Natural killer cell (primary cell): Measurements from ENCODE around the gene VPS37D. TPM values are rescaled to one million over a fixed set of nuclear protein-coding genes. Genes with fewer than 3 reads are reported as not detected.

Experiments
- ATAC-seq, 3 donors: fragments of 150-1000 bp in 2 of 3; fragments of 200-7000 bp in 1 of 3; cut with Tn5 transposase; 1 replicate in 1 of 3; 2 replicates in 2 of 3; pipeline ENCODE4 v1.10.0; 2021; ENCODE audit warnings: mild to moderate bottlenecking in 2 of 3, moderate library complexity in 2 of 3
- DNase-seq, 2 donors: peaks; one replicate each; pipeline versions ENCODE4 v3.0.0 to v3.0.0-alpha.2; 2013 to 2021; ENCODE audit warnings: mixed read lengths in 1 of 2
- H3K27ac ChIP-seq: one replicate; pipeline ENCODE4 v1.5.1; 2013; ENCODE audit warnings: mild to moderate bottlenecking, low read length
- H3K27me3 ChIP-seq: one replicate; pipeline ENCODE4 v1.6.1; 2013; ENCODE audit warnings: low read length; ENCODE audit not compliant: control insufficient read depth, insufficient read depth
- H3K36me3 ChIP-seq: one replicate; pipeline ENCODE4 v1.6.1; 2013; ENCODE audit warnings: low read length; ENCODE audit not compliant: control insufficient read depth, insufficient read depth
- H3K4me1 ChIP-seq: one replicate; pipeline ENCODE4 v1.6.1; 2013; ENCODE audit warnings: low read length; ENCODE audit not compliant: control insufficient read depth, insufficient read depth
- H3K4me3 ChIP-seq: one replicate; pipeline ENCODE4 v1.5.1; 2013; ENCODE audit warnings: low read length
- H3K9me3 ChIP-seq: one replicate; pipeline ENCODE4 v1.6.1; 2013; ENCODE audit warnings: low read length; ENCODE audit not compliant: control insufficient read depth, insufficient read depth
- H3K27ac Mint-ChIP-seq, 2 donors: one replicate each; pipeline ENCODE4 v1.8.0; 2022; ENCODE audit warnings: mild to moderate bottlenecking in 2 of 2, mixed read lengths in 2 of 2, moderate library complexity in 1 of 2
- H3K27me3 Mint-ChIP-seq, 2 donors: one replicate each; pipeline ENCODE4 v1.8.0; 2022; ENCODE audit warnings: low read depth in 2 of 2, mixed read lengths in 2 of 2
- H3K36me3 Mint-ChIP-seq: one replicate; pipeline ENCODE4 v1.8.0; 2022; ENCODE audit warnings: mixed read lengths
- H3K4me1 Mint-ChIP-seq, 2 donors: one replicate each; pipeline ENCODE4 v1.8.0; 2022; ENCODE audit warnings: mixed read lengths in 2 of 2
- H3K4me3 Mint-ChIP-seq: one replicate; pipeline ENCODE4 v1.8.0; 2022; ENCODE audit warnings: mild to moderate bottlenecking, moderate library complexity, mixed read lengths
- H3K9me3 Mint-ChIP-seq, 2 donors: one replicate each; pipeline ENCODE4 v1.8.0; 2022; ENCODE audit warnings: mixed read lengths in 2 of 2
- WGBS: methylation state at CpG from one replicate; pipeline ENCODE4 v1.1.7; 2013; ENCODE audit warnings: missing lambda C conversion rate; ENCODE audit not compliant: insufficient coverage; 5-methylcytosine and 5-hydroxymethylcytosine counted together
- intact Hi-C: fragments of 100-400 bp; cut with micrococcal nuclease; formaldehyde crosslinking; loops from one replicate; pipeline ENCODE4 v1.14.2; 2022
- total RNA-seq, 4 donors: library from RNA; stranded (reverse); fragments of 120-200 nt in 1 of 4; gene quantifications; one replicate each; pipeline versions ENCODE4 v1.2.3 to v1.2.4, GENCODE V29; 2013 to 2022
- TF ChIP-seq, protein P1 (sequence below): fragments of 200-600 bp; IDR thresholded peaks from one replicate; pipeline ENCODE4 v1.8.0; 2022; ENCODE audit warnings: antibody characterized with exemption

Gene VPS37D
- total RNA-seq, 3 donors from 2014 or later (not counting 1 experiment from before 2014, with no cell fraction given): 0.40 to 0.83 (median 0.48) TPM

DNA sequence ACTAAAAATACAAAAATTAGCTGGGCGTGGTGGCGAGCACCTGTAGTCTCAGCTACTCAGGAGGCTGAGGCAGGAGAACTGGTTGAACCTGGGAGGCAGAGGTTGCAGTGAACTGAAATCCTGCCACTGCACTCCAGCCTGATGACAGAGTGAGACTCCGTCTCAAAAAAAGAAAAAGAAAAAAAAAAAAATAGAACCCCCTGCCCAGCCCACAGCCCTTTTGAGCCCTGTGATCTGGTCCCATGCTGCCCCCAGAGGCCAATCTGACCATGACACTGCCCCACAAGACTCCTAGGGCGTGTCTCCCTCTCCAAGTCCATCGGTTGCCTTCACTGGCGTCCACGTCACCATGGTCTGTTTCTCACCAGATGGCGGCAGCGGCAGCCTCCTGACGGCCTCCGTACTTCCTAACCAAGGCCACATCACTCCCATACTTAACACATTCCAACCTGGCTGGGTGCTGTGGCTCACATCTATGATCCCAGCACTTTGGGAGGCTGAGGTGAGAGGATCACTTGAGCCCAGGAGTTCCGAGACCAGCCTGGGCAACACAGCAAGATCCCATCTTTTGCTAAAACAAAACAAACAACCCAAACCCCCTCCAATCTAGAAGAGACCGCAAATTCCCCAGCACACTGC is 33.8 kb downstream of the VPS37D start:
- H3K27ac Mint-ChIP-seq: no peak overlapping the region
- intact Hi-C loops: no loop called here
- no peaks in the 10 kb centered on the region for H3K36me3 Mint-ChIP-seq
- ATAC-seq: peak; percentile 40 to 59 (median 58)
- TF ChIP-seq, protein P1, sequence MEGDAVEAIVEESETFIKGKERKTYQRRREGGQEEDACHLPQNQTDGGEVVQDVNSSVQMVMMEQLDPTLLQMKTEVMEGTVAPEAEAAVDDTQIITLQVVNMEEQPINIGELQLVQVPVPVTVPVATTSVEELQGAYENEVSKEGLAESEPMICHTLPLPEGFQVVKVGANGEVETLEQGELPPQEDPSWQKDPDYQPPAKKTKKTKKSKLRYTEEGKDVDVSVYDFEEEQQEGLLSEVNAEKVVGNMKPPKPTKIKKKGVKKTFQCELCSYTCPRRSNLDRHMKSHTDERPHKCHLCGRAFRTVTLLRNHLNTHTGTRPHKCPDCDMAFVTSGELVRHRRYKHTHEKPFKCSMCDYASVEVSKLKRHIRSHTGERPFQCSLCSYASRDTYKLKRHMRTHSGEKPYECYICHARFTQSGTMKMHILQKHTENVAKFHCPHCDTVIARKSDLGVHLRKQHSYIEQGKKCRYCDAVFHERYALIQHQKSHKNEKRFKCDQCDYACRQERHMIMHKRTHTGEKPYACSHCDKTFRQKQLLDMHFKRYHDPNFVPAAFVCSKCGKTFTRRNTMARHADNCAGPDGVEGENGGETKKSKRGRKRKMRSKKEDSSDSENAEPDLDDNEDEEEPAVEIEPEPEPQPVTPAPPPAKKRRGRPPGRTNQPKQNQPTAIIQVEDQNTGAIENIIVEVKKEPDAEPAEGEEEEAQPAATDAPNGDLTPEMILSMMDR: peak; percentile 47
- Histone ChIP-seq H3K36me3 (peaks cover 25% of the 10 kb centered on the region), H3K27ac (no peak overlapping the region), H3K4me3 (no peak overlapping the region), H3K4me1 (peaks cover 5% of the 10 kb centered on the region), H3K27me3 (no peaks in the 10 kb centered on the region), H3K9me3 (no peaks in the 10 kb centered on the region)
- no peaks in the 10 kb centered on the region for H3K27me3 Mint-ChIP-seq
- WGBS: 72% methylated on average over 13 of the region's 13 CpGs
- peaks cover 8 to 15% of the 10 kb centered on the region in 2 donors for H3K4me1 Mint-ChIP-seq
- no peaks in the 10 kb centered on the region for H3K9me3 Mint-ChIP-seq
- no peak overlapping the region for H3K4me3 Mint-ChIP-seq
- DNase-seq: peak in 1 of 2 donors; percentile 56

DNA sequence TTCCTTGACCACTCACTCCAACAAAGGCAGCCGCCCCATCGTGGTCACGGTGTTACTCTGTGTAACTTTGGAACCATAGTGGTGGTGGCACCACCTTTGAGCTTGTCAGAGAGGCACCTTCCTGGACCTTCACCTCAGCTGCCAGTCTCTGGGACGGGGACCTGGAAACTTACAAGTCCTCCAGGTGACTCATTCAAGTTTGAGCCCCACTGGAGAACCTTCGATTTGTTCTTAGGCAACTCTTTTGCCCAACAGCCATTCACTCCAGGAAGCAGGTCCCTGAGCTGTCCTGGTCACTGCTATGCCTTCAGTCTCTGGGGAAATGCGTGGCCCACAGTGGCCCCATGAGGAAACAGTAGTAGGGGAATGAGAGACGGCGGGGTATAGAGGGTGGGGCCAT is 34.6 kb downstream of the VPS37D start:
- Mint-ChIP-seq H3K4me1 (peaks cover 8 to 22% of the 10 kb centered on the region in 2 donors), H3K27me3 (no peaks in the 10 kb centered on the region), H3K4me3 (no peak overlapping the region), H3K9me3 (no peaks in the 10 kb centered on the region), H3K36me3 (no peaks in the 10 kb centered on the region), H3K27ac (peak overlapping the region in 1 of 2 donors; percentile 61)
- Histone ChIP-seq H3K27ac (no peak overlapping the region), H3K4me3 (no peak overlapping the region), H3K4me1 (peaks cover 11% of the 10 kb centered on the region), H3K36me3 (peaks cover 18% of the 10 kb centered on the region), H3K27me3 (no peaks in the 10 kb centered on the region), H3K9me3 (no peaks in the 10 kb centered on the region)
- TF ChIP-seq, protein P1: no peak
- WGBS: 80% methylated on average over 8 of the region's 8 CpGs
- intact Hi-C loops: no loop called here
- ATAC-seq (no peak), DNase-seq (no peak)

DNA sequence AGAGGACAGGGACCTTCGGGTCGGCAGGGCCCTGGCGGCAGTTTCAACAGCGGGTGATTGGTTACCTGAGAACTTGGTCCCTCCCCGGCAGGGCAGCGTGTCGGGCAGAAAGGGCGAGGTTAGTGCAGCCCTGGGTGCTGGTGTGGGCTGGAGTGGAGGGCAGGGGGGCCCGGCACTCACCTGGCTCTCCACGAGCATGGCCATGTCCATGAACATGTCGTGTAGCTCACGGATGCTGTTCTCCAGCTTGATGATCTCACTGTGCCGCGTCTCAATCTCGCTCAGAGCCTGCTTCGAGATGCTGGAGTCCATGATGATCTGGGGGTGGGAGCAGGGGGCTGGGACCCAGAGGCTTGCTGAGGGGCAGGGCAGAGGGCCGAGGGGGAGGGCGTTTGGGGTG is 35.0 kb downstream of the VPS37D start:
- Histone ChIP-seq H3K9me3 (no peaks in the 10 kb centered on the region), H3K36me3 (peaks cover 14% of the 10 kb centered on the region), H3K27ac (no peak overlapping the region), H3K4me1 (peaks cover 14% of the 10 kb centered on the region), H3K4me3 (no peak overlapping the region), H3K27me3 (no peaks in the 10 kb centered on the region)
- H3K27ac Mint-ChIP-seq: peak overlapping the region in 1 of 2 donors; percentile 61
- no peak for ATAC-seq
- H3K36me3 Mint-ChIP-seq: no peaks in the 10 kb centered on the region
- H3K4me1 Mint-ChIP-seq: peaks cover 8 to 25% of the 10 kb centered on the region in 2 donors
- WGBS: 88% methylated on average over 18 of the region's 18 CpGs
- intact Hi-C loops: no loop called here
- no peak overlapping the region for H3K4me3 Mint-ChIP-seq
- H3K9me3 Mint-ChIP-seq: no peaks in the 10 kb centered on the region
- DNase-seq: no peak
- H3K27me3 Mint-ChIP-seq: no peaks in the 10 kb centered on the region
- TF ChIP-seq, protein P1: no peak

DNA sequence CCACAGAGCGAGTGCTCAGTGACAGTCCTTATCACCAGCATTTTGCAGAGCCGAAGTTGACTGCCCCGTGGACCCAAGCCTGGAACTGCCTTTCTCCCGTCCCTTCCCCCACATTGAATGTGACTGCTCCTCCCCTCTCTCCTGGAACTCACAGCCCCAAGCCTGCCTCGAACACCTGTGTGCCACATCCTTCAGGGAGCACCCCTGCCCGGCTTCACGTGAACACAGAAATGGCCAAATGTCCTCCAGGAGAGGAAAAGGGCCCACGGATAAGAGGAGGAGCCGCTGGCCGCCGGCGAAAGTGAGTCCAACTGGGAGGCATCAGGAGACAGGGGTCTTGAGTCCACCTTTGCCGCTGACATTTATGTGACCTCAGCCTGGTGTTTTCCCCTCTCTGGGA is 35.6 kb downstream of the VPS37D start:
- DNase-seq: no peak
- H3K4me3 ChIP-seq: no peak overlapping the region
- WGBS: 72% methylated on average over 13 of the region's 13 CpGs
- Mint-ChIP-seq H3K4me3 (no peak overlapping the region), H3K4me1 (peaks cover 8 to 25% of the 10 kb centered on the region in 2 donors), H3K36me3 (no peaks in the 10 kb centered on the region), H3K27me3 (no peaks in the 10 kb centered on the region), H3K27ac (no peak overlapping the region), H3K9me3 (no peaks in the 10 kb centered on the region)
- TF ChIP-seq, protein P1: no peak
- ATAC-seq: no peak
- no peaks in the 10 kb centered on the region for H3K27me3 ChIP-seq
- intact Hi-C loops: no loop called here
- H3K36me3 ChIP-seq: peaks cover 8% of the 10 kb centered on the region
- H3K4me1 ChIP-seq: peaks cover 14% of the 10 kb centered on the region
- H3K9me3 ChIP-seq: no peaks in the 10 kb centered on the region
- no peak overlapping the region for H3K27ac ChIP-seq
